ENCODE results near the gene TMEM232.

Gene TMEM232

DNA sequence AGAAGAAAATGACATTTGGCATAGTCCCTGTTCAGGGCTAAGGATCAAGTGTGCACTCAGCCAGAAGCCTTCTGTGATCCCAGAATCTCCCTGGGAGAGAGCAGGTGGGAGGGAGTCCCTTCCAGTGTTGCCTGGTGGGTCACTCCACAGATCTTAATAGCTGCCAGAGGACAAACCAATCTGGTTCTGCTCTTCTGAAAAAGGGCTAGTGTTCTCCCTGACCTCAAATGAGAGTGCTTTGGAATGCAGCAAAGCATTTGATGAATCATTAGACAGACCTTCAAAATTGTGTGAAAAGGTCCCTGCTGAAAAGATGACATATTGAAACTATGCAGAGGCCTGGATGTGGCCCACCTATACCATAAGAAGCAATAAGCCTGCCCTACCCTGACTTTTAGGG lies 339.7 kb downstream of the TMEM232 start:
- DNase-seq: no peak

DNA sequence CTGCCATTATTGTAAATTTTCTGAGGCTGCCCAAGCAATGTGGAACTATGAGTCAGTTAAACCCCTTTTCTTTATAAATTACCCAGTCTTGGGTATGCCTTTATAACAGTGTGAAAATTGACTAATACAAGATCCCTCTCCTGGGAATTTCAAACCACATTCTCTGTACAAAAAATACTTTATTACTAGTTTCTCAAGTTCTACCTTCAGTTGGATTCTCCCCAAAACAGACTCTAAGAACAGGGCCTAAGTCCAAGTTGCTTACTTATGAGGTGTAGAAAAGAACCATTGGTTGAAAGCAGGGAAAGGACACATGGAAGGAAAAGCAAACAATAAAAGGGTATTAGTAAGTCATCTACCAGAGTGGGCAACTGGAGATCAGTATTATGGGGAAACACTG lies 343.2 kb downstream of the TMEM232 start:
- DNase-seq: no peak

DNA sequence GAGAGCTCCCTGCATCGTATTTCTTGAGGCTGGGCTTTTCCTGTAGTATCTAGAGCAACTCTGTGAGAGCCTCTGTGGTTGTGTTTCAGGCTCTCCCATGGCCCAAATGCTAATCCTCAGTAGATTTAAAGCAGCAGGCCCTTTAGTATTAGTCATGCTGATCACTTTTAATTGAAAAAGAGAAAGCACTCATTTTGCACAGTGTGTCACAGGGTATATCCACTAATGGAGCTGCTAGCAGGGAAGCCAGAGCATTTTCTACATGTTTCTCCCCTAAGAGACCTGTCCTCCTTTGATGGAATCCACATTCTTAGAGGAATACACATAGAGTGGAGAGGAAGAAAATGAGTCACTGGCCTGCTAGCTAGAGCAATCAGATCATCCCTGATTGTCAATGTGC lies 348.5 kb downstream of the TMEM232 start:
- DNase-seq: no peak

- DNase-seq: no peak
These were observed 349.1 kb downstream of the TMEM232 start for GRCh38 chr5:110377361-110377760.

- DNase-seq: no peak
These were observed 350.1 kb downstream of the TMEM232 start for GRCh38 chr5:110376281-110376951.

DNA sequence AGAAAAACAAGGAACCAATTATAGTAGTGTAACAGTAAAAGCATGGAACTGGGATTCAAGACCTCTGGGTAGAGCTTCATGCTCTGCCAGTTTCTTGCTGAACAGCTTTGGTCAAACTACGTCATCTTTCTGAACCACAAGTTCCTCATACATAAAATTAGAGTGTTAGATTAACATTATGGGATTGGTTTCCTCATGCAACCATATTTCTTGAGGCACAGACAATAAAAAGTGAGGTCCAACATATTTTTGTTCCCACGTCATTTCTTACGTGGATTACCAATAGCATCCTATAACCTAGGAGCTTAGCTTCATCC lies 354.8 kb downstream of the TMEM232 start:
- DNase-seq: peak; percentile 9 to 55 (median 30)

DNA sequence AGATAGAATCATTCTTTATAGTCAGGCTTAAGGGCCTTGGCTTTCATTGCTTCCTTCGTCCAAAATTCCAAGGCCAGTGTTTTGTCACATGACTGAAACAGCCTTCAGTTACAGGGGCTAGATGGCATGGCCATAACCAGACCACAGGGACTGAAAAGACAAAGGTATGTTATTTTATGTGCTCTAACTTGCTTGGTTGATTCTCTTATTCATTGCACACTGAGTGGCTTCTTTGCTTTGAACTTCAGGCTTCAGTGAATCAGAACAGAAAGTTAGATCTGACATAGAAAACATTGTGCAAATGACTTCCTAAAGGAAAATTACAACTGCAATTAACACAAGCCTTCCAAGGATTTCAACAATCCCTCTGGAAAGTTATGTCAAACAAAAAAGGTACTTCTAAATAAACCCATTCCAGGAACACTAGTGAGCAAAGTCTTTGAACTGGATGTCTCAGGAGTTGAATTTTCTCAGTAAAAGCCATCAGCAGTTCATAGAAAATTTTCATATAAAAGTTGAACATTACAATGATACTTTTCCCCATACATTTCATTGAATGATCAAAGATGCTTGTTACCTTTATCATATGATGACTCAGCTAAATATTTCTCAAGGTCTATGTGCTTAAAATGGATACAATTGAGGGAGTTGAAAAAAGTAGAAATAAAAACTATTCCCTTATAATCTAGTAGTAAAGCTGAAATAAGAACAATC lies 355.3 kb downstream of the TMEM232 start:
- no peak for DNase-seq
